GM21423 (cell line): ENCODE measurements around the gene TEKTIP1.
"Not testable (repeated sequence)": the region's sequence is repeated elsewhere in the genome, so short reads cannot be mapped to it uniquely, and the experiment has no call there.

ENCODE experiments used
- ATAC-seq: cut with Tn5 transposase; IDR thresholded peaks from one replicate; pipeline ENCODE4 v1.9.1; 2021; ENCODE audit warnings: mild to moderate bottlenecking, moderate library complexity; ENCODE audit not compliant: unreplicated experiment

Gene TEKTIP1

GRCh38 chr19:3555653-3556422 is 16.9 kb downstream of the TEKTIP1 start:
- no peak for ATAC-seq

GRCh38 chr19:3556423-3556977 is 17.5 kb downstream of the TEKTIP1 start:
- no peak for ATAC-seq

- ATAC-seq, result peak; percentile 28
Measured at GRCh38 chr19:3556978-3557460, 18.0 kb downstream of the TEKTIP1 start.

- ATAC-seq, result peak; percentile 69
Measured at GRCh38 chr19:3557461-3558248, 18.7 kb downstream of the TEKTIP1 start, which contains the start of gene MFSD12. Gene MFSD12, minus strand, starts transcription at chr19:3557586. Its CDS starts 183 bp downstream, at chr19:3557403.

- no peak for ATAC-seq
Measured at GRCh38 chr19:3563709-3564524, 24.9 kb downstream of the TEKTIP1 start.

GRCh38 chr19:3565139-3565538 is 26.2 kb downstream of the TEKTIP1 start:
- ATAC-seq, result no peak

- not testable (repeated sequence) for ATAC-seq
Measured at GRCh38 chr19:3570042-3570441, 31.1 kb downstream of the TEKTIP1 start.

- no peak for ATAC-seq
Measured at GRCh38 chr19:3570606-3571011, 31.6 kb downstream of the TEKTIP1 start.

GRCh38 chr19:3572132-3572854 is 33.3 kb downstream of the TEKTIP1 start:
- ATAC-seq, result peak; percentile 90

GRCh38 chr19:3572855-3573161 is 33.8 kb downstream of the TEKTIP1 start, which contains the start of gene HMG20B:
Gene HMG20B, plus strand, starts transcription at chr19:3572944. Its CDS starts 366 bp downstream, at chr19:3573310.
- no peak for ATAC-seq

- no peak for ATAC-seq
Measured at GRCh38 chr19:3573162-3573857, 34.3 kb downstream of the TEKTIP1 start.

GRCh38 chr19:3573858-3574637 is 35.1 kb downstream of the TEKTIP1 start:
- no peak for ATAC-seq

- ATAC-seq, result no peak
Measured at GRCh38 chr19:3575260-3575741, 36.3 kb downstream of the TEKTIP1 start.

- no peak for ATAC-seq
Measured at GRCh38 chr19:3575949-3576673, 37.1 kb downstream of the TEKTIP1 start.

- ATAC-seq, result no peak
Measured at GRCh38 chr19:3576696-3577443, 37.9 kb downstream of the TEKTIP1 start.

- ATAC-seq, result no peak
Measured at GRCh38 chr19:3577723-3578344, 38.9 kb downstream of the TEKTIP1 start.

GRCh38 chr19:3578390-3578789 is 39.4 kb downstream of the TEKTIP1 start:
- no peak for ATAC-seq
